Measurements from ENCODE around the gene PRKAR2A. TPM values are rescaled to one million over a fixed set of nuclear protein-coding genes. Genes with fewer than 3 reads are reported as not detected.
"Not testable (repeated sequence)": the region's sequence is repeated elsewhere in the genome, so short reads cannot be mapped to it uniquely, and the experiment has no call there.

Gene PRKAR2A
- total RNA-seq, 1 experiment from 2014 or later, result 48.0 TPM

GRCh38 chr3:48747706-48748105 lies 100.0 kb downstream of the PRKAR2A start:
- Mint-ChIP-seq H3K27ac (ENCODE audit: unreplicated experiment) (no peak overlapping the region), H3K4me3 (ENCODE audit: low read depth, unreplicated experiment) (no peak overlapping the region), H3K4me1 (ENCODE audit: low read depth, unreplicated experiment) (no peaks in the 10 kb centered on the region), H3K27me3 (ENCODE audit: unreplicated experiment) (no peaks in the 10 kb centered on the region), H3K36me3 (ENCODE audit: insufficient read depth, unreplicated experiment) (peaks cover 5% of the 10 kb centered on the region), H3K9me3 (ENCODE audit: low read depth, unreplicated experiment) (no peaks in the 10 kb centered on the region)
- CTCF ChIA-PET, result interaction anchor here (0.7 kb wide), 1 partner anchor 1230 kb away, joined by 4 read pairs; no protein-coding TSS in a partner anchor
- no TSS peak for BruUV-seq (replicated peaks)
- intact Hi-C loops (cut with micrococcal nuclease; ENCODE audit: unreplicated experiment), result no loop called here
- no peak for TF ChIP-seq CTCF (IDR thresholded peaks at IDR 0.05; ENCODE audit: unreplicated experiment)
- no peak for DNase-seq

GRCh38 chr3:48747015-48747615 lies 100.6 kb downstream of the PRKAR2A start:
- H3K4me3 Mint-ChIP-seq (ENCODE audit: low read depth, unreplicated experiment), result no peak overlapping the region
- intact Hi-C loops (cut with micrococcal nuclease; ENCODE audit: unreplicated experiment), result no loop called here
- H3K9me3 Mint-ChIP-seq (ENCODE audit: low read depth, unreplicated experiment), result no peaks in the 10 kb centered on the region
- H3K27me3 Mint-ChIP-seq (ENCODE audit: unreplicated experiment), result no peaks in the 10 kb centered on the region
- H3K4me1 Mint-ChIP-seq (ENCODE audit: low read depth, unreplicated experiment), result no peaks in the 10 kb centered on the region
- H3K36me3 Mint-ChIP-seq (ENCODE audit: insufficient read depth, unreplicated experiment), result peaks cover 5% of the 10 kb centered on the region
- DNase-seq, result no peak
- no peak overlapping the region for H3K27ac Mint-ChIP-seq (ENCODE audit: unreplicated experiment)
- BruUV-seq (replicated peaks), result no TSS peak
- TF ChIP-seq CTCF (IDR thresholded peaks at IDR 0.05; ENCODE audit: unreplicated experiment), result no peak
- CTCF ChIA-PET, result no interaction called here

GRCh38 chr3:48743773-48744172 lies 103.9 kb downstream of the PRKAR2A start:
- no peaks in the 10 kb centered on the region for H3K27me3 Mint-ChIP-seq (ENCODE audit: unreplicated experiment)
- no peak for DNase-seq
- intact Hi-C loops (cut with micrococcal nuclease; ENCODE audit: unreplicated experiment), result no loop called here
- CTCF ChIA-PET, result no interaction called here
- peaks cover 5% of the 10 kb centered on the region for H3K36me3 Mint-ChIP-seq (ENCODE audit: insufficient read depth, unreplicated experiment)
- no peak overlapping the region for H3K27ac Mint-ChIP-seq (ENCODE audit: unreplicated experiment)
- no TSS peak for BruUV-seq (replicated peaks)
- TF ChIP-seq CTCF (IDR thresholded peaks at IDR 0.05; ENCODE audit: unreplicated experiment), result no peak
- H3K4me1 Mint-ChIP-seq (ENCODE audit: low read depth, unreplicated experiment), result no peaks in the 10 kb centered on the region
- no peak overlapping the region for H3K4me3 Mint-ChIP-seq (ENCODE audit: low read depth, unreplicated experiment)
- no peaks in the 10 kb centered on the region for H3K9me3 Mint-ChIP-seq (ENCODE audit: low read depth, unreplicated experiment)

GRCh38 chr3:48741226-48741625 lies 106.4 kb downstream of the PRKAR2A start:
- H3K36me3 Mint-ChIP-seq (ENCODE audit: insufficient read depth, unreplicated experiment); H3K9me3 Mint-ChIP-seq (ENCODE audit: low read depth, unreplicated experiment); H3K27me3 Mint-ChIP-seq (ENCODE audit: unreplicated experiment); BruUV-seq (replicated peaks); DNase-seq; H3K4me3 Mint-ChIP-seq (ENCODE audit: low read depth, unreplicated experiment); H3K4me1 Mint-ChIP-seq (ENCODE audit: low read depth, unreplicated experiment); H3K27ac Mint-ChIP-seq (ENCODE audit: unreplicated experiment); intact Hi-C loops (cut with micrococcal nuclease; ENCODE audit: unreplicated experiment): not testable (repeated sequence)
- CTCF ChIA-PET, result interaction anchor here (1.1 kb wide), 1 partner anchor 42 kb away, joined by 6 read pairs; no protein-coding TSS in a partner anchor

Data from Calu3 (cell line).